ENCODE results near the gene VKORC1L1.

DNA sequence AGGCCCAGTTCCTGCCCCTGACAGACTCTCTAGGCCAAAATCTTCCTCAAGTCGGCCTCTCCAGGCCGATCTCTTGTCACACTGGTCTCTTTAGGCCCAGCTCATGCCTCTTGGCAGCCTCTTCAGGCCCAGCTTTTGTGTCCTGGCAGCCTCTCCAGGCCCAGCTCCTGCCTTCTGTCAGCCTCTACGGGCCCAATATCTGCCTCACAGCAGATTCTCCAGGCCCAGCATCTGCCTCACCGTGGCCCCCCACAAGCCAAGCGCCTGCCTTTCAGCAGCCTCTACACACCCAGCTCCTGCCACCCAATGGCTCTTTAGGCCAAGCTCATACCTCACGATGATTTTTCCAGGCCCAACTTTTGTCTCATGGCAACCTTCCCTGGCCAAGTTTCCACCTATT is 33.0 kb upstream of the VKORC1L1 start:
- TF ChIP-seq, protein P1, sequence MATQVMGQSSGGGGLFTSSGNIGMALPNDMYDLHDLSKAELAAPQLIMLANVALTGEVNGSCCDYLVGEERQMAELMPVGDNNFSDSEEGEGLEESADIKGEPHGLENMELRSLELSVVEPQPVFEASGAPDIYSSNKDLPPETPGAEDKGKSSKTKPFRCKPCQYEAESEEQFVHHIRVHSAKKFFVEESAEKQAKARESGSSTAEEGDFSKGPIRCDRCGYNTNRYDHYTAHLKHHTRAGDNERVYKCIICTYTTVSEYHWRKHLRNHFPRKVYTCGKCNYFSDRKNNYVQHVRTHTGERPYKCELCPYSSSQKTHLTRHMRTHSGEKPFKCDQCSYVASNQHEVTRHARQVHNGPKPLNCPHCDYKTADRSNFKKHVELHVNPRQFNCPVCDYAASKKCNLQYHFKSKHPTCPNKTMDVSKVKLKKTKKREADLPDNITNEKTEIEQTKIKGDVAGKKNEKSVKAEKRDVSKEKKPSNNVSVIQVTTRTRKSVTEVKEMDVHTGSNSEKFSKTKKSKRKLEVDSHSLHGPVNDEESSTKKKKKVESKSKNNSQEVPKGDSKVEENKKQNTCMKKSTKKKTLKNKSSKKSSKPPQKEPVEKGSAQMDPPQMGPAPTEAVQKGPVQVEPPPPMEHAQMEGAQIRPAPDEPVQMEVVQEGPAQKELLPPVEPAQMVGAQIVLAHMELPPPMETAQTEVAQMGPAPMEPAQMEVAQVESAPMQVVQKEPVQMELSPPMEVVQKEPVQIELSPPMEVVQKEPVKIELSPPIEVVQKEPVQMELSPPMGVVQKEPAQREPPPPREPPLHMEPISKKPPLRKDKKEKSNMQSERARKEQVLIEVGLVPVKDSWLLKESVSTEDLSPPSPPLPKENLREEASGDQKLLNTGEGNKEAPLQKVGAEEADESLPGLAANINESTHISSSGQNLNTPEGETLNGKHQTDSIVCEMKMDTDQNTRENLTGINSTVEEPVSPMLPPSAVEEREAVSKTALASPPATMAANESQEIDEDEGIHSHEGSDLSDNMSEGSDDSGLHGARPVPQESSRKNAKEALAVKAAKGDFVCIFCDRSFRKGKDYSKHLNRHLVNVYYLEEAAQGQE (IDR thresholded peaks at IDR 0.05; ENCODE audit: insufficient replicate concordance, low read depth), result no peak
- TF ChIP-seq CTCF (IDR thresholded peaks at IDR 0.05; ENCODE audit: insufficient read depth, low read length) (no peak), GABPA (IDR thresholded peaks at IDR 0.05; ENCODE audit: low read depth) (no peak), POLR2AphosphoS5 (IDR thresholded peaks at IDR 0.05; ENCODE audit: low read depth) (no peak), SPI1 (IDR thresholded peaks at IDR 0.05; ENCODE audit: borderline replicate concordance, low read depth) (no peak)
